ENCODE data around the gene MAP2K3. TPM values are rescaled to one million over a fixed set of nuclear protein-coding genes. Genes with fewer than 3 reads are reported as not detected.

The MAP2K3 gene
- polyA plus RNA-seq, 1 donor from 2014 or later: 131 TPM

GRCh38 chr17:21293831-21294210 is 9.3 kb downstream of the MAP2K3 start:
- Mint-ChIP-seq H3K36me3 (peaks cover 2% of the 10 kb centered on the region), H3K27me3 (no peaks in the 10 kb centered on the region), H3K4me1 (peaks cover 2 to 25% (median 19%) of the 10 kb centered on the region in 3 donors), H3K27ac (no peak overlapping the region), H3K4me3 (no peak overlapping the region), H3K9me3 (peaks cover 0 to 3% (median 0%) of the 10 kb centered on the region in 3 donors)

- Mint-ChIP-seq H3K27ac (peak overlapping the region in 2 of 3 donors; percentile 13 to 33), H3K9me3 (peaks cover 0 to 3% (median 0%) of the 10 kb centered on the region in 3 donors), H3K4me1 (peaks cover 0 to 23% (median 17%) of the 10 kb centered on the region in 3 donors), H3K27me3 (no peaks in the 10 kb centered on the region), H3K36me3 (peaks cover 2% of the 10 kb centered on the region), H3K4me3 (no peak overlapping the region)
These were observed 10.0 kb downstream of the MAP2K3 start for GRCh38 chr17:21294321-21295035.

GRCh38 chr17:21295036-21295952 is 10.8 kb downstream of the MAP2K3 start:
- Mint-ChIP-seq H3K4me1 (peaks cover 0 to 22% (median 13%) of the 10 kb centered on the region in 3 donors), H3K36me3 (peaks cover 4% of the 10 kb centered on the region), H3K9me3 (peaks cover 0 to 3% (median 0%) of the 10 kb centered on the region in 3 donors), H3K27me3 (no peaks in the 10 kb centered on the region), H3K27ac (peak overlapping the region in 2 of 3 donors; percentile 13 to 33), H3K4me3 (no peak overlapping the region)

- H3K4me3 Mint-ChIP-seq: no peak overlapping the region
These were observed 11.8 kb downstream of the MAP2K3 start for GRCh38 chr17:21296097-21297025.

GRCh38 chr17:21297026-21297520 is 12.6 kb downstream of the MAP2K3 start:
- Mint-ChIP-seq H3K4me1 (peaks cover 0 to 16% (median 4%) of the 10 kb centered on the region in 3 donors), H3K4me3 (no peak overlapping the region), H3K27me3 (no peaks in the 10 kb centered on the region), H3K9me3 (peaks cover 0 to 1% (median 0%) of the 10 kb centered on the region in 3 donors), H3K36me3 (peaks cover 4% of the 10 kb centered on the region), H3K27ac (no peak overlapping the region)

More at GRCh38 chr17:21296097-21297025, 11.8 kb downstream of the MAP2K3 start:
- Mint-ChIP-seq H3K27me3 (no peaks in the 10 kb centered on the region), H3K36me3 (peaks cover 4% of the 10 kb centered on the region), H3K27ac (no peak overlapping the region), H3K9me3 (peaks cover 0 to 1% (median 0%) of the 10 kb centered on the region in 3 donors), H3K4me1 (peaks cover 0 to 18% (median 7%) of the 10 kb centered on the region in 3 donors)

GRCh38 chr17:21297597-21297996 is 13.1 kb downstream of the MAP2K3 start:
- H3K4me3 Mint-ChIP-seq: no peak overlapping the region
- peaks cover 4% of the 10 kb centered on the region for H3K36me3 Mint-ChIP-seq
- H3K27ac Mint-ChIP-seq: no peak overlapping the region
- no peaks in the 10 kb centered on the region for H3K9me3 Mint-ChIP-seq
- H3K4me1 Mint-ChIP-seq: peaks cover 0 to 14% (median 4%) of the 10 kb centered on the region in 3 donors
- no peaks in the 10 kb centered on the region for H3K27me3 Mint-ChIP-seq

- no peak overlapping the region for H3K4me3 Mint-ChIP-seq
- H3K27me3 Mint-ChIP-seq: no peaks in the 10 kb centered on the region
- H3K4me1 Mint-ChIP-seq: peaks cover 0 to 9% (median 2%) of the 10 kb centered on the region in 3 donors
- no peak overlapping the region for H3K27ac Mint-ChIP-seq
- peaks cover 4% of the 10 kb centered on the region for H3K36me3 Mint-ChIP-seq
- H3K9me3 Mint-ChIP-seq: peaks cover 0 to 2% (median 0%) of the 10 kb centered on the region in 3 donors
These were observed 13.8 kb downstream of the MAP2K3 start for GRCh38 chr17:21298056-21298982.

GRCh38 chr17:21298983-21299519 is 14.5 kb downstream of the MAP2K3 start:
- Mint-ChIP-seq H3K27me3 (no peaks in the 10 kb centered on the region), H3K36me3 (peaks cover 4% of the 10 kb centered on the region), H3K9me3 (peaks cover 0 to 2% (median 0%) of the 10 kb centered on the region in 3 donors), H3K27ac (no peak overlapping the region), H3K4me1 (peaks cover 0 to 9% (median 2%) of the 10 kb centered on the region in 3 donors), H3K4me3 (no peak overlapping the region)

- Mint-ChIP-seq H3K27me3 (no peaks in the 10 kb centered on the region), H3K4me3 (no peak overlapping the region), H3K9me3 (peaks cover 0 to 2% (median 0%) of the 10 kb centered on the region in 3 donors), H3K36me3 (peaks cover 4% of the 10 kb centered on the region), H3K27ac (no peak overlapping the region), H3K4me1 (peaks cover 0 to under 1% (median 0%) of the 10 kb centered on the region in 3 donors)
These were observed 15.6 kb downstream of the MAP2K3 start for GRCh38 chr17:21299981-21300600.

- Mint-ChIP-seq H3K36me3 (peaks cover 4% of the 10 kb centered on the region), H3K27ac (peak overlapping the region in 1 of 3 donors; percentile 80), H3K4me3 (no peak overlapping the region), H3K27me3 (no peaks in the 10 kb centered on the region), H3K4me1 (no peaks in the 10 kb centered on the region), H3K9me3 (peaks cover 0 to 2% (median 0%) of the 10 kb centered on the region in 3 donors)
These were observed 16.4 kb downstream of the MAP2K3 start for GRCh38 chr17:21300601-21301571.

GRCh38 chr17:21301593-21302550 is 17.4 kb downstream of the MAP2K3 start:
- Mint-ChIP-seq H3K4me1 (no peaks in the 10 kb centered on the region), H3K27ac (peak overlapping the region in 1 of 3 donors; percentile 80), H3K36me3 (peaks cover 4% of the 10 kb centered on the region), H3K27me3 (no peaks in the 10 kb centered on the region), H3K4me3 (no peak overlapping the region), H3K9me3 (peaks cover 0 to 2% (median 0%) of the 10 kb centered on the region in 3 donors)
